Measurements from ENCODE around the gene DYNC1I1. TPM values are rescaled to one million over a fixed set of nuclear protein-coding genes. Genes with fewer than 3 reads are reported as not detected.

Gene DYNC1I1
- total RNA-seq, 1 donor from 2014 or later, result 0.79 TPM

GRCh38 chr7:95772771-95773581, 622 bp downstream of the DYNC1I1 start:
- Histone ChIP-seq H2AFZ (replicated peaks) (peak overlapping the region; percentile 74), H3K9ac (no peak overlapping the region)

GRCh38 chr7:95776561-95777185, 4.3 kb downstream of the DYNC1I1 start:
- H3K4me3 Mint-ChIP-seq, result no peak overlapping the region
- H3K27me3 Mint-ChIP-seq (ENCODE audit: insufficient read depth, low read depth), result peaks cover 5% of the 10 kb centered on the region
- H2AFZ ChIP-seq (replicated peaks), result no peak overlapping the region
- peaks cover 10% of the 10 kb centered on the region for H3K4me1 ChIP-seq
- H3K4me2 ChIP-seq, result no peak overlapping the region
- no peaks in the 10 kb centered on the region for H3K9me3 ChIP-seq (ENCODE audit: low read depth)
- H3K27ac ChIP-seq, result no peak overlapping the region
- H3K36me3 ChIP-seq, result no peaks in the 10 kb centered on the region
- no peak overlapping the region for H3K27ac Mint-ChIP-seq
- H3K79me2 ChIP-seq (ENCODE audit: low read depth), result no peaks in the 10 kb centered on the region
- H3F3A ChIP-seq (ENCODE audit: low read depth), result no peaks in the 10 kb centered on the region
- H3K4me1 Mint-ChIP-seq, result peaks cover 25% of the 10 kb centered on the region
- H3K36me3 Mint-ChIP-seq, result no peaks in the 10 kb centered on the region
- no peak overlapping the region for H3K4me3 ChIP-seq
- DNase-seq (ENCODE audit: low spot score), result no peak
- H3K27me3 ChIP-seq, result peaks cover 32% of the 10 kb centered on the region
- no peaks in the 10 kb centered on the region for H3K9me3 Mint-ChIP-seq
- TF ChIP-seq EZH2 (IDR thresholded peaks at IDR 0.05) (no peak), EZH2phosphoT487 (IDR thresholded peaks at IDR 0.05) (no peak), CTCF (IDR thresholded peaks at IDR 0.05) (no peak)
- H3K9ac ChIP-seq, result no peak overlapping the region
- H4K20me1 ChIP-seq (ENCODE audit: low read depth), result no peaks in the 10 kb centered on the region

More at GRCh38 chr7:95772771-95773581, 622 bp downstream of the DYNC1I1 start:
- TF ChIP-seq EZH2 (IDR thresholded peaks at IDR 0.05), result peak; percentile 28
- TF ChIP-seq EZH2phosphoT487 (IDR thresholded peaks at IDR 0.05), result no peak
- Mint-ChIP-seq H3K4me1 (peaks cover 27% of the 10 kb centered on the region), H3K27me3 (ENCODE audit: insufficient read depth, low read depth) (peaks cover 5% of the 10 kb centered on the region), H3K36me3 (no peaks in the 10 kb centered on the region), H3K27ac (no peak overlapping the region), H3K4me3 (peak overlapping the region; percentile 86), H3K9me3 (no peaks in the 10 kb centered on the region)
- H3K27me3 ChIP-seq, result peaks cover 32% of the 10 kb centered on the region
- H3K4me2 ChIP-seq, result peak overlapping the region; percentile 100
- H4K20me1 ChIP-seq (ENCODE audit: low read depth), result no peaks in the 10 kb centered on the region
- no peaks in the 10 kb centered on the region for H3F3A ChIP-seq (ENCODE audit: low read depth)
- H3K4me3 ChIP-seq, result peak overlapping the region; percentile 74
- H3K9me3 ChIP-seq (ENCODE audit: low read depth), result no peaks in the 10 kb centered on the region
- no peaks in the 10 kb centered on the region for H3K79me2 ChIP-seq (ENCODE audit: low read depth)
- peak; percentile 33 for DNase-seq (ENCODE audit: low spot score)
- no peaks in the 10 kb centered on the region for H3K36me3 ChIP-seq
- H3K27ac ChIP-seq, result no peak overlapping the region
- peaks cover 10% of the 10 kb centered on the region for H3K4me1 ChIP-seq

GRCh38 chr7:95777269-95777668, 4.9 kb downstream of the DYNC1I1 start:
- Histone ChIP-seq H3K4me3 (no peak overlapping the region), H3K27me3 (peaks cover 26% of the 10 kb centered on the region), H3K79me2 (ENCODE audit: low read depth) (no peaks in the 10 kb centered on the region), H3K36me3 (no peaks in the 10 kb centered on the region), H3K4me1 (peaks cover 10% of the 10 kb centered on the region), H3K4me2 (no peak overlapping the region), H3F3A (ENCODE audit: low read depth) (no peaks in the 10 kb centered on the region), H4K20me1 (ENCODE audit: low read depth) (no peaks in the 10 kb centered on the region), H3K9me3 (ENCODE audit: low read depth) (no peaks in the 10 kb centered on the region), H3K27ac (no peak overlapping the region), H2AFZ (replicated peaks) (no peak overlapping the region), H3K9ac (no peak overlapping the region)
- DNase-seq (ENCODE audit: low spot score), result no peak
- Mint-ChIP-seq H3K9me3 (no peaks in the 10 kb centered on the region), H3K27me3 (ENCODE audit: insufficient read depth, low read depth) (peaks cover 5% of the 10 kb centered on the region), H3K4me3 (no peak overlapping the region), H3K27ac (no peak overlapping the region), H3K4me1 (peaks cover 21% of the 10 kb centered on the region), H3K36me3 (no peaks in the 10 kb centered on the region)
- TF ChIP-seq CTCF (IDR thresholded peaks at IDR 0.05) (no peak), EZH2 (IDR thresholded peaks at IDR 0.05) (no peak), EZH2phosphoT487 (IDR thresholded peaks at IDR 0.05) (no peak)
